H9 (cell line): ENCODE data around the gene TM9SF4. TPM values are rescaled to one million over a fixed set of nuclear protein-coding genes. Genes with fewer than 3 reads are reported as not detected.

ENCODE experiments used
- DNase-seq: peaks from one replicate; pipeline ENCODE4 v3.0.0-alpha.2; 2017
- H2AFZ ChIP-seq: one replicate; pipeline ENCODE4 v1.6.1; 2013; ENCODE audit warnings: mild to moderate bottlenecking, low read length, control low read depth, moderate library complexity
- H2AK5ac ChIP-seq: 2 replicates; pipeline ENCODE4 v1.6.1; 2013; ENCODE audit warnings: low read length, control low read depth, mixed read lengths; ENCODE audit not compliant: insufficient read length
- H2BK120ac ChIP-seq: one replicate; pipeline ENCODE4 v1.6.1; 2013; ENCODE audit warnings: low read depth, mild to moderate bottlenecking, low read length, control low read depth, inconsistent platforms; ENCODE audit not compliant: poor library complexity, severe bottlenecking
- H2BK12ac ChIP-seq: 2 replicates; pipeline ENCODE4 v1.6.1; 2013; ENCODE audit warnings: low read length, control low read depth, mixed read lengths, low read depth; ENCODE audit not compliant: insufficient read length
- H2BK15ac ChIP-seq: 2 replicates; pipeline ENCODE4 v1.6.1; 2013; ENCODE audit warnings: low read depth, low read length, control low read depth
- H2BK20ac ChIP-seq: one replicate; pipeline ENCODE4 v1.6.1; 2013; ENCODE audit warnings: low read depth, mild to moderate bottlenecking, low read length, control low read depth, inconsistent platforms; ENCODE audit not compliant: poor library complexity, severe bottlenecking
- H2BK5ac ChIP-seq: 2 replicates; pipeline ENCODE4 v1.6.1; 2013; ENCODE audit warnings: low read length, control low read depth, mixed read lengths; ENCODE audit not compliant: insufficient read length
- H3K14ac ChIP-seq: 2 replicates; pipeline ENCODE4 v1.6.1; 2013; ENCODE audit warnings: low read length, control low read depth; ENCODE audit not compliant: insufficient read depth
- H3K18ac ChIP-seq: 2 replicates; pipeline ENCODE4 v1.6.1; 2013; ENCODE audit warnings: low read depth, mild to moderate bottlenecking, mixed read lengths, low read length, control low read depth; ENCODE audit not compliant: insufficient read length
- H3K23ac ChIP-seq: 2 replicates; pipeline ENCODE4 v1.6.1; 2013; ENCODE audit warnings: low read length, control low read depth, mixed read lengths, low read depth; ENCODE audit not compliant: insufficient read length
- H3K23me2 ChIP-seq: 2 replicates; pipeline ENCODE4 v1.6.1; 2013; ENCODE audit warnings: low read depth, mild to moderate bottlenecking, mixed read lengths, low read length, control low read depth; ENCODE audit not compliant: insufficient read length, poor library complexity, severe bottlenecking
- H3K27ac ChIP-seq: 2 replicates; pipeline ENCODE4 v1.5.1; 2013; ENCODE audit warnings: low read length, control low read depth, mixed read lengths, low read depth; ENCODE audit not compliant: insufficient read length
- H3K27me3 ChIP-seq: 2 replicates; pipeline ENCODE4 v1.6.1; 2013; ENCODE audit warnings: low read length, control low read depth, inconsistent platforms; ENCODE audit not compliant: insufficient read depth
- H3K4ac ChIP-seq: 2 replicates; pipeline ENCODE4 v1.6.1; 2013; ENCODE audit warnings: low read depth, mild to moderate bottlenecking, control low read depth, inconsistent platforms, low read length, moderate library complexity
- H3K4me1 ChIP-seq: 2 replicates; pipeline ENCODE4 v1.6.1; 2013; ENCODE audit warnings: low read length, control low read depth, inconsistent platforms; ENCODE audit not compliant: insufficient read depth
- H3K4me2 ChIP-seq: 2 replicates; pipeline ENCODE4 v1.6.1; 2013; ENCODE audit warnings: low read length, control low read depth, mixed read lengths; ENCODE audit not compliant: insufficient read length, insufficient read depth
- H3K56ac ChIP-seq: 2 replicates; pipeline ENCODE4 v1.6.1; 2013; ENCODE audit warnings: low read depth, mild to moderate bottlenecking, mixed read lengths, low read length, control low read depth; ENCODE audit not compliant: insufficient read length
- H3K79me1 ChIP-seq: 2 replicates; pipeline ENCODE4 v1.6.1; 2013; ENCODE audit warnings: low read depth, mild to moderate bottlenecking, moderate library complexity, low read length, control low read depth, inconsistent platforms; ENCODE audit not compliant: insufficient read depth, poor library complexity, severe bottlenecking
- H3K79me2 ChIP-seq: 2 replicates; pipeline ENCODE4 v1.6.1; 2013; ENCODE audit warnings: low read length, control low read depth, inconsistent platforms; ENCODE audit not compliant: insufficient read depth
- H3K9ac ChIP-seq: 2 replicates; pipeline ENCODE4 v1.6.1; 2013; ENCODE audit warnings: low read length, control low read depth, mixed read lengths; ENCODE audit not compliant: insufficient read length; ENCODE audit errors: extremely low read depth
- H3K9me3 ChIP-seq: one replicate; pipeline ENCODE4 v1.6.1; 2013; ENCODE audit warnings: low read depth, low read length, inconsistent platforms; ENCODE audit not compliant: control insufficient read depth
- H3T11ph ChIP-seq: one replicate; pipeline ENCODE4 v1.6.1; 2013; ENCODE audit warnings: mild to moderate bottlenecking, low read length, control low read depth, inconsistent platforms
- H4K20me1 ChIP-seq: one replicate; pipeline ENCODE4 v1.6.1; 2013; ENCODE audit not compliant: control insufficient read depth, insufficient read length, insufficient read depth
- H4K5ac ChIP-seq: 2 replicates; pipeline ENCODE4 v1.6.1; 2013; ENCODE audit warnings: low read depth, mild to moderate bottlenecking, mixed read lengths, low read length, control low read depth; ENCODE audit not compliant: insufficient read length
- H4K8ac ChIP-seq: replicated peaks from 2 replicates; pipeline ENCODE4 v1.6.1; 2013; ENCODE audit warnings: low read length, control low read depth, mixed read lengths, low read depth; ENCODE audit not compliant: insufficient read length
- H4K91ac ChIP-seq: 2 replicates; pipeline ENCODE4 v1.6.1; 2013; ENCODE audit warnings: low read depth, mild to moderate bottlenecking, moderate library complexity, mixed read lengths, low read length, control low read depth; ENCODE audit not compliant: insufficient read length
- H3K27ac Mint-ChIP-seq, 3 experiments: 2 replicates in 2 of 3; 3 replicates in 1 of 3; pipeline ENCODE4 v1.8.0; 2020 to 2021; ENCODE audit warnings: mixed read lengths in 3 of 3, mild to moderate bottlenecking in 1 of 3, moderate library complexity in 1 of 3
- H3K27me3 Mint-ChIP-seq: 2 replicates; pipeline ENCODE4 v1.8.0; 2021; ENCODE audit warnings: low read depth, mild to moderate bottlenecking, moderate library complexity, mixed read lengths
- H3K36me3 Mint-ChIP-seq, 3 experiments: 2 replicates in 2 of 3; 3 replicates in 1 of 3; pipeline ENCODE4 v1.8.0; 2020 to 2021; ENCODE audit warnings: low read depth in 3 of 3, mixed read lengths in 3 of 3; ENCODE audit not compliant: insufficient read depth in 1 of 3
- H3K4me1 Mint-ChIP-seq, 2 experiments: 2 replicates each; pipeline ENCODE4 v1.8.0; 2020; ENCODE audit warnings: mixed read lengths in 2 of 2
- H3K4me3 Mint-ChIP-seq, 2 experiments: 2 replicates in 1 of 2; 3 replicates in 1 of 2; pipeline ENCODE4 v1.8.0; 2020 to 2021; ENCODE audit warnings: mild to moderate bottlenecking in 2 of 2, mixed read lengths in 2 of 2, moderate library complexity in 1 of 2
- H3K9me3 Mint-ChIP-seq, 2 experiments: 2 replicates in 1 of 2; 3 replicates in 1 of 2; pipeline ENCODE4 v1.8.0; 2020; ENCODE audit warnings: mild to moderate bottlenecking in 2 of 2, mixed read lengths in 2 of 2, moderate library complexity in 1 of 2
- WGBS: extraction: QIAGEN DNeasy Blood & Tissue Kit; methylation state at CpG from one replicate; pipeline ENCODE4 v1.1.7; 2013; ENCODE audit warnings: missing lambda C conversion rate, low lambda C conversion rate, mixed read lengths; ENCODE audit not compliant: insufficient read length; ENCODE audit errors: extremely low coverage; 5-methylcytosine and 5-hydroxymethylcytosine counted together
- total RNA-seq: library from RNA; stranded (reverse); gene quantifications from 2 replicates; pipeline ENCODE4 v1.2.1, GENCODE V29; 2021
- TF ChIP-seq, protein P1 (sequence below): fragments of 200-600 bp; sonication (generic); conservative IDR thresholded peaks from 3 replicates; pipeline ENCODE4 v1.8.0; 2021; ENCODE audit warnings: antibody characterized with exemption, mild to moderate bottlenecking

Gene TM9SF4
- total RNA-seq, 1 experiment from 2014 or later = 62.3 TPM

DNA sequence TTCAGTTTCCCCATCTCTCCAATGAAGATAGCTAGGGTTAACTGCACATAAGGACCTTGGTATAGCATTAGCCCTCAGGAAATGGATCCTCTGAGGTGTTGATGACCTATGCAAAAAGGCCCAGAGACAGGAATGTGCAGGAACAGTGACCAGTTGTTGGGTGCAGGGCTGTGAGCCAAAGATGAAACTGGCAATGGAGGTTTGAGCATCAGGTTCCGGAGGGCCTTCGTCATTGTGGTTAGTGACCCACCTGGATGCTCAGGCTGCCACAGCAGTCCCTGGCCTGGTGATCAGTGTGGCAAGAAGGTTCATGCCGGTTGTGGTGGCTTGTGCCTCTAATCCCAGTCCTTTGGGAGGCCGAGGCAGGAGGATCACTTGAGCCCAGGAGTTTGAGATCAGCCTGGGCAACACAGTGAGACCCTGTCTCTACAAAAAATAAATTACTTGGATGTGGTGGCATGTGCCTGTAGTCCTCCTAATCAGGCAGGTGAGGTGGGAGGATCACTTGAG, 43.7 kb downstream of the TM9SF4 start:
- no peak for DNase-seq
- Mint-ChIP-seq H3K27me3 (no peaks in the 10 kb centered on the region), H3K27ac (peak overlapping the region in 1 of 3 experiments; percentile 40; a peak in 1 of 7 replicates), H3K4me1 (peaks cover 2 to 7% of the 10 kb centered on the region in 2 experiments; a peak in 3 of 4 replicates), H3K36me3 (peaks cover 21 to 78% (median 61%) of the 10 kb centered on the region in 3 experiments), H3K4me3 (no peak overlapping the region), H3K9me3 (no peaks in the 10 kb centered on the region)
- H3K23ac ChIP-seq = no peak overlapping the region
- no peak overlapping the region for H2BK120ac ChIP-seq
- no peak overlapping the region for H2BK12ac ChIP-seq
- H3K4me1 ChIP-seq = no peaks in the 10 kb centered on the region
- no peaks in the 10 kb centered on the region for H3K79me1 ChIP-seq
- no peak overlapping the region for H4K91ac ChIP-seq
- H3K4ac ChIP-seq = no peak overlapping the region
- H3K9me3 ChIP-seq = no peaks in the 10 kb centered on the region
- H3K27ac ChIP-seq = no peak overlapping the region
- no peak overlapping the region for H2AK5ac ChIP-seq
- no peak overlapping the region for H3T11ph ChIP-seq
- no peak overlapping the region for H3K4me2 ChIP-seq
- H3K27me3 ChIP-seq = no peaks in the 10 kb centered on the region
- no peak overlapping the region for H4K8ac ChIP-seq
- no peak overlapping the region for H2AFZ ChIP-seq
- no peak overlapping the region for H3K56ac ChIP-seq
- no peaks in the 10 kb centered on the region for H4K20me1 ChIP-seq
- no peak overlapping the region for H3K14ac ChIP-seq
- no peak overlapping the region for H3K9ac ChIP-seq
- H2BK15ac ChIP-seq = no peak overlapping the region
- no peak overlapping the region for H2BK5ac ChIP-seq
- H2BK20ac ChIP-seq = no peak overlapping the region
- TF ChIP-seq, protein P1, sequence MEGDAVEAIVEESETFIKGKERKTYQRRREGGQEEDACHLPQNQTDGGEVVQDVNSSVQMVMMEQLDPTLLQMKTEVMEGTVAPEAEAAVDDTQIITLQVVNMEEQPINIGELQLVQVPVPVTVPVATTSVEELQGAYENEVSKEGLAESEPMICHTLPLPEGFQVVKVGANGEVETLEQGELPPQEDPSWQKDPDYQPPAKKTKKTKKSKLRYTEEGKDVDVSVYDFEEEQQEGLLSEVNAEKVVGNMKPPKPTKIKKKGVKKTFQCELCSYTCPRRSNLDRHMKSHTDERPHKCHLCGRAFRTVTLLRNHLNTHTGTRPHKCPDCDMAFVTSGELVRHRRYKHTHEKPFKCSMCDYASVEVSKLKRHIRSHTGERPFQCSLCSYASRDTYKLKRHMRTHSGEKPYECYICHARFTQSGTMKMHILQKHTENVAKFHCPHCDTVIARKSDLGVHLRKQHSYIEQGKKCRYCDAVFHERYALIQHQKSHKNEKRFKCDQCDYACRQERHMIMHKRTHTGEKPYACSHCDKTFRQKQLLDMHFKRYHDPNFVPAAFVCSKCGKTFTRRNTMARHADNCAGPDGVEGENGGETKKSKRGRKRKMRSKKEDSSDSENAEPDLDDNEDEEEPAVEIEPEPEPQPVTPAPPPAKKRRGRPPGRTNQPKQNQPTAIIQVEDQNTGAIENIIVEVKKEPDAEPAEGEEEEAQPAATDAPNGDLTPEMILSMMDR = no peak
- H3K79me2 ChIP-seq = no peaks in the 10 kb centered on the region
- H3K23me2 ChIP-seq = no peaks in the 10 kb centered on the region
- H4K5ac ChIP-seq = no peak overlapping the region
- no peak overlapping the region for H3K18ac ChIP-seq
- WGBS = no CpG with 5 or more reads among the region's 4 CpGs
